ENCODE measurements around the gene VPS37C.

GRCh38 chr11:61170566-61170965 is 9.3 kb upstream of the VPS37C start:
- TF ChIP-seq, protein P1, sequence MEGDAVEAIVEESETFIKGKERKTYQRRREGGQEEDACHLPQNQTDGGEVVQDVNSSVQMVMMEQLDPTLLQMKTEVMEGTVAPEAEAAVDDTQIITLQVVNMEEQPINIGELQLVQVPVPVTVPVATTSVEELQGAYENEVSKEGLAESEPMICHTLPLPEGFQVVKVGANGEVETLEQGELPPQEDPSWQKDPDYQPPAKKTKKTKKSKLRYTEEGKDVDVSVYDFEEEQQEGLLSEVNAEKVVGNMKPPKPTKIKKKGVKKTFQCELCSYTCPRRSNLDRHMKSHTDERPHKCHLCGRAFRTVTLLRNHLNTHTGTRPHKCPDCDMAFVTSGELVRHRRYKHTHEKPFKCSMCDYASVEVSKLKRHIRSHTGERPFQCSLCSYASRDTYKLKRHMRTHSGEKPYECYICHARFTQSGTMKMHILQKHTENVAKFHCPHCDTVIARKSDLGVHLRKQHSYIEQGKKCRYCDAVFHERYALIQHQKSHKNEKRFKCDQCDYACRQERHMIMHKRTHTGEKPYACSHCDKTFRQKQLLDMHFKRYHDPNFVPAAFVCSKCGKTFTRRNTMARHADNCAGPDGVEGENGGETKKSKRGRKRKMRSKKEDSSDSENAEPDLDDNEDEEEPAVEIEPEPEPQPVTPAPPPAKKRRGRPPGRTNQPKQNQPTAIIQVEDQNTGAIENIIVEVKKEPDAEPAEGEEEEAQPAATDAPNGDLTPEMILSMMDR (IDR thresholded peaks at IDR 0.05), result no peak
- no peak for TF ChIP-seq POLR2A (IDR thresholded peaks at IDR 0.05)
- TF ChIP-seq POLR2AphosphoS5 (IDR thresholded peaks at IDR 0.05), result no peak
